EH (cell line): ENCODE measurements around the gene UBASH3A.

Experiments
- DNase-seq: peaks from one replicate; pipeline ENCODE4 v3.0.0-alpha.2; 2015; ENCODE audit warnings: low read depth

Gene UBASH3A

DNA sequence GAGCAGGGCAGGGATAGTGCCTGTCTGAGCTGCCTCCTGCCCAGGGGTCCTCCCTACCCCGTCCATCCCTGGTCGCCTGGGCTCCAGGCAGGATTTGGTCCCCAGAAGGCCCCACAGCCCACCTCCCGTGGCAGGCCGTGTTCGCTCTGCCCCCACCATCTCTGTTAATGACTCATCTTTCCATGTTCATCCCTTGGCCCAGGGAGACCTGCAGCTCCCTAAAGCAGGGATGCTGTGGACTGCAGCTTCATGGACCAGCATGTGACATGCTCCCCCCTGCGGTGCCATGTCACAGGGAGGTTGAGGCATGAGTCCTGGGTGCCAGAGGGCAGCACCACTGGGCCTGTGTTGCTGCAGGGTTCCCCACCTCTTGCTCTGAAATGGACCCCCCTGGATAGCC lies 26.8 kb downstream of the UBASH3A start:
- no peak for DNase-seq

DNA sequence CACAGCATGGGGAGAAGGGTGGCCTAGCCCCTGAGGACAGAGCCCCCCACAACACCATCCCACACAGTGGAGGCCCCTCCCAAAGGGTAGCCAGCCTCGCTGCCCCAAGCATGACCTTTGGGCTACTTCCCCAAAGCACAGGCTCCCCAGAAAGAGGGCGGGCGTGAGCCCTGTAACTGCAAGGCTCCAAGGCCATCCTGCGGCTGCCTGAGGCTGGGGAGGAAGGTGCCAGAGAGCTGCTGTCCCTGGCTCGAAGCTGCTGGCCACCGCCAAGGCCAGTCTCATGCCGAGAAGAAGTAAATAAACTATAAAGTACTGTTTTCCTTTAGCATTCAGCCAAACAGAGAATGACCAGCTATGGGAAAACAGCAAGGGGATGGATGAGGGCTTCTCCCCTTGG lies 27.5 kb downstream of the UBASH3A start:
- no peak for DNase-seq

DNA sequence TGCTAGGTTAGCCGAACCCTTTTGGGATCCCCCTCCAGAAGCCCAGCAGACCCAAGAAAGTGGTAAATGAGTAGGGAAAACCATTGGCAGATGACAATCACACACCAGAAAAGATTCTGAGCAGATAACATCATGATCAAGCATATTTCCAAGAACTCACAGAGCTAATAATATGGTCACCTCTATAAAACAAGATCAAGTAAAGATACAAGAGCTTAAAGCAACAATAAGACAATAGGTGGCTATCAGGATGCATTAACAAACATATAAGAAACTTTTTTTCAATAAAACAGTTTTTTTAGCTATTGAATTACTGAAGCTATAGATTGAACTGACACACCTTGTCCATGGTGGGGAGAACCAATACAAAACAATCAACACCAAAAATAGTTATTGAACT lies 29.0 kb downstream of the UBASH3A start:
- no peak for DNase-seq

DNA sequence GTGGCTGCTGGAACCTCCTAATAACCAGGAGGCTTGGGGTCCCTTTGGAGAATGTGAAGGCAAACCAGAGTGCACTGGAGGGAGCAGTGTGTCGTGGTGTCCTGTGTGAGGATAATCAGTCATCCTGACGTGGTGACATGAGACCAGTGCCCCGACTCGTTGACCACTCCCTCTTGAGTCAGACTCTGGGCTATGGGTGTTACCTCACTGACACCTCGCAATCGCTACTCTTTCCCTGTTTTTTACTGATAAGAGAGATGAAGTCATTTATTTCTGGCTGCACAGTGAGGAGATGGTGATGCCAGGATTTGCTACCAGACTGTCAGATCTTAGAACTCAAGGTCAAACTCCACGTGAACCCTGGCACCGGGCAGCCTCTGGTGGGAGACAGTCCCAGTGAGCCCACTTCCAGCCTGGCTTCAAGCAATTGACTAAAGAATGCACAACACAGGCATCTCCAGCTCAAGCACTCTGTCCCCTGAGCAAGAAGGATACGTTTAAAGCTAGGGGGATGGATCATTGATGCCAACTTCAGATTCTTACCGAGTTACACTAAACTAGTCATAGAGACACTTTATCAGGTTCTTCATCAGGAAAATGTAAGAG lies 30.3 kb downstream of the UBASH3A start:
- DNase-seq = no peak

DNA sequence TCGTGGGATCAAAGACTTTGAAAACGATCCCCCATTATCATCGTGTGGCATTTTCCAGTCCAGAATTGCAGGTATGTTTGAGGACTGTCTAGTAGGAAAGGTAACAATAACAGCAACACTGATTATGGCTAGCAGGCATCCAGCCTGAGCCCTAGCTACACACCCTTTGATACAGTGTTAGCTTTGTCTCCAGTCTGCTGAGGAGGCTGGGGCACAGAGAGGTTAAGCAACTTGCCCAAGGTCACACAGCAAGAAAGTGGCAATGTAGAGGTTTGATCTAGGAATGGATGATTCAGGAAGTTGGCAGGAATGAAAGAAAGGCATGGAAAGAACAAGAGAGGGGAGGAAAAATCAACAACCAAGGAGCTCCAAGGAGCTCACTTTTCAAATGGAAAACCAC lies 31.2 kb downstream of the UBASH3A start:
- DNase-seq = no peak

DNA sequence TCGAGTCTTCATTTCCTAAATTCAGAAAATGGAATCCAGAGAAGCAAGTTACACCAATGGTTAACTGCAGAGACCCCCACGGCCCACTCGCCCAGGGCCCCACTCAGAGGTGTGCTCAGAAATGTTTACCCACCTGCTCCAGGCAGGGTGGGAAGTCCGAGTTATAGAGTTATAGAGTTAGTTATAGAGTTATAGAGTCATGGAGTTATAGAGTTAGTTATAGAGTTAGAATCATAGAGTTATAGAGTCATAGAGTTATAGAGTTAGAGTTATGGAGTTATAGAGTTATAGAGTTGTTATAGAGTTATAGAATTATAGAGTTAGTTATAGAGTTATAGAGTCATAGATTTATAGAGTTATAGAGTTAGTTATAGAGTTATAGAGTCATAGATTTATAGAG lies 31.7 kb downstream of the UBASH3A start:
- DNase-seq = no peak

DNA sequence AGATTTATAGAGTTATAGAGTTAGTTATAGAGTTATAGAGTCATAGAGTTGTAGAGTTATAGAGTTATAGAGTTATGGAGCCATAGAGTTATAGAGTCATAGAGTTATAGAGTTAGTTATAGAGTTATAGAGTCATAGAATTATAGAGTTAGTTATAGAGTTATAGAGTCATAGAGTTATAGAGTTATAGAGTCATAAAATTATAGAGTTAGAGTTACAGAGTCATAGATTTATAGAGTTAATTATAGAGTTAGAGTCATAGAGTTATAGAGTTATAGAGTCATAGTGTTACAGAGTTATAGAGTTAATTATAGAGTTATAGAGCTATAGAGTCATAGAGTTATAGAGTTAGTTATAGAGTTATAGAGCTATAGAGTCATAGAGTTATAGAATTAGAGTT lies 32.1 kb downstream of the UBASH3A start:
- DNase-seq = no peak

DNA sequence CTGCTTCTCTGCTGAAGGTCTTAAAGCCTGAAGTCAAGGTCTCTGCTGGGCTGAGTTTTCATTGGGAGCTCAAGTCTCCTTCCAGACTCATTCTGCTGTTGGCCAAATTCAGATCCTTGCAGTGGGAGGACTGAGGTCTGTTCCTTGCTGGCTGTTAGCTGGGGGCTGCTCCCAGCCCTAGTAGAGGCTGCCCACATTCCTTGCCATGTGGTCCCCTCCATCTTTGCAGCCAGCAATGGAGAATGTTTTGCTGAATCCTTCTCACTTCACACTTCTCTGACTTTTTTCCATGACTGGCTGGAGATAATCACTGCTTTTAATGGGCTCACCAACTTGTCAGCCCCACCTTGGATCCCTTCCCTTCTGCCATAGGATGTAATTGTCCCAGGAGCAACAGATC lies 33.2 kb downstream of the UBASH3A start:
- no peak for DNase-seq

DNA sequence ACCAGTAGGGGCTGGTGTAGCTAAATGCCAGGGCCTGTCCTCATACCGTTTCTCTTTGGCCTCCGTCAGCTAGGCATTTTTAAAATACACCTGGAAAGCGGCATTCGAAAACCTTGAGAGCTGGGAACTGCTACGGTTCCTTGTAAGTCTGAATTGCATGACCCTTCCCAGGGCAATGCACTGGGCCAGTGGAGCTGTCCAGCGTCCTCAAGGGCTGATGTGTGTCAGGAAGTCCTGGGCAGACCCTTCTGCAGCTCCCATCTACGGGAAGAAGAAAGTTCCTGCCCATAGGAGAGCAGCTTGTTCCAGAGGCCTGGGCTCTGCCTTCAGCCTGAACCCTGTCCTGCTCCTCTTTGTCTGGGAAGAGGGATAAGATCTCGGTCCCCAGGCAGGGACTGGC lies 34.1 kb downstream of the UBASH3A start:
- DNase-seq = no peak

DNA sequence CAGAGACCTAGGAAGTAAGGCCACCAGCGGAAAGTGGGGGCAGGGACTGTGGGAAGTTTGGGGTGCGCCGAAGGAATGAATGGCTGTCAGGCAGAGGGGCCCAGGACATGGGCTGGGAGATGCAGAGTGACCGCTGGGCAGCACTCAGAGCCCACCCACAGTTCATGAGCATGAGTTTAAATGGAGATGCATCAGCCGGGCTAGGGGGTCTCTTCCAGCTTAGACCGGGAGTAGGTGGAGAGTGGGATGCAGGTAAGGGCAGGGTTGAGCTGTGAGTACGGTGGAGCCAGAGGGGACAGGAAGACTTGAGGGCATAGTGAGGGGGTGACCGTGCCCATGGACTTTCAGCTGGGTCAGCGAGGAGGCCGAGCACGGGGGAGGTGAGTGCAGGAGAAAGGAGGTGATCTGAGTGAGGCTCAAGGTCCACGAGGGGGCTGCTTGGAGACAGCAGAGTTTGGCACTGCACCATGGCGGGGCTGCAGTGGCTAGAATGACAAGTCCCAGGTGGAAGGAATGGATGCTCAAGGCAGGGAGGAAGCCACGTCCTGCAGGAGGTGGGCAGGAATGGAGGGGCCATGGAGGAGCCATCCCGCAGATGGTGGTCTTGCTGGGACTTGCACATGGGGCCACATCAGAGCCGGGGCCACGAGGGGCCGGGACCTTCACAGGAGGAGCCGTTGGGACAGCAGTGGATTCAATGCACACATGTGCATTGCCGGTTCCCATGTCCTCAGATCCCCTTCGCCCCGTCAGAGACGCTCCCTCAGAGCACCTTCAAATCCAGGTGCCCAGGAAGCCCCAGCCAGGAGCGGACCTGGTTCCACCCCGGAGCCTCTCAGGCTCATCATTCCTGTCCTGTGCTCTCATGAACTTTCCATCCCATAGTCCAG lies 34.9 kb downstream of the UBASH3A start:
- no peak for DNase-seq

DNA sequence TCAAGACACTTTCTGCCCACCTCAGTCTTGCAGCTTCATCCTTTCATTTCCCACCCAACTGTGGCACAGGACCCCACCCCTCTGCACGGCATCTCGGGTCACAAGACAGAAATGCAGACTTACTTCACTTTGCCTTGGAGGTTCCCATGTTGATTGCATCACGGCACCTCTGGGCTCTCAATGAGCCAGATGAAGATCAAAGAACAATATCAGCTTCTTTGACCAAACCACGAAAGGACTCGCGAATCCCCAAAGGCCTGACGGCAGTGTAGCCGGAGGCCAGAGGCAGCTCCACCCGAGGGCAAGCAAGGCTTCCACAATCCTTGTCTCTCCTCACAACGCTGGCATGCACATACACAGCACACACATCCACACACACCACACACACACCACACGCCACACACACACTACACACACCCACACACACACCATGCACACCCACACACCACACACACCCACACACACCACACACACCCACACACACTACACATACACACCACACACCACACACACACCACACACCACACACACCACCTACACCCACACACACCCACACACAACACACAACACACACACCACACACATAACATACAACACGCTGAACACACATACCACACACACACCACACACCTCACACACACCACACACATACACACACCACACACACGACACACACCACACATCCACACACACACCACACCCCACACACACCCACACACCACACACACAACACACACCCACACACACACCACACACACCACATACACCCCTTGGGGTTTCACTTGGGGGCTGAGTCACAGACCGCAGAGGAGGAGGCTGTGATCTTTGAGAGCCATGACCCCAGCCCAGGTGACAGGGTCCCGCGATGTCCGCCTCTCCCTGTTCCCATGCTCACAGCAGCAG lies 35.8 kb downstream of the UBASH3A start:
- no peak for DNase-seq

DNA sequence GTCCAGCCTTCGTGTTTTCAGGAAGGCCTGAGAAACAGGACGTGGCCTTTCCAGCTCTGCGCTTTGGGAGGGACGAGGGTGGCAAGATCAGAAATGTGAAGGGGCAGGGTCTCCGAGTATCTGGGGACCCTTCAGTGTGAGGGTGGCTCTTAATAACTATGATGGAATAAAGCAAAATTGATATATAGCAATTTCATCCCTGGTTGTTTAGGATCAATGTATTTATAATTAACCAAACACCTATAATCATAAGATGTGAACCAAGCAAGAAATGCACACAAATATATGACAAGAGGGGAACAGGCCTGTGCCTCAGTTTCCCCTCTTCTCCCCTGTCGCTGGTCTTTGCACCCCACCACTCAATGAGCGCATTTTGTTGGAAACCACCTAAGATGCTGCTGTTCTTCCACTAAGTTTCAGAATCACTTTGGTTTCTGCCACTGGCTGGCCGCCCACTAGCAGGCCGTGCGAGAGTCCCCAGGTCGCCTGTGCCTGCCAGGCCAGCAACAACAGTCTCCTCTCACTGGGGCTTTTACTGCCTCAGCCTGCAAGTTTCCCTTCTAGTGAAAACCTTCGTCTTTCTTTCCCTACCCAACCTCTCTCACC lies 36.6 kb downstream of the UBASH3A start:
- no peak for DNase-seq

DNA sequence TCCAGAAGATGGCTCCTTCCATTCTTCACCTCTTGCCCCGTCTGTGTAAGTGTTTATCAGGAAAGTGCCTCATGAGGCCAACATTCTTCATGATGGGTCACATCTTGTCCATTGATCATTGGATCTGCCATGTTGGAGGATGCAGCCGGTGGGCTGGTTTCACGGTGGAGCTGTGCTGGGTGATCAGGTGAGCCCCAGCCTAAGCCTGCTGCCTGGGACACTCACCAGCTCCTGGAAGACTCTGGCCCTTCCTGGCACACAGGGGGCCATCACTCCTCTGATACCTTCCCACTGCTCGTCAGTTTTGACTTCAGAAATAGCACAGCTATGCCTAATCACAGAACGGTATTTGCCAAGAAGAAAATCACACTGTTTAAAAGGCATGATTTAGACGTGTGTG lies 38.3 kb downstream of the UBASH3A start:
- DNase-seq = no peak

DNA sequence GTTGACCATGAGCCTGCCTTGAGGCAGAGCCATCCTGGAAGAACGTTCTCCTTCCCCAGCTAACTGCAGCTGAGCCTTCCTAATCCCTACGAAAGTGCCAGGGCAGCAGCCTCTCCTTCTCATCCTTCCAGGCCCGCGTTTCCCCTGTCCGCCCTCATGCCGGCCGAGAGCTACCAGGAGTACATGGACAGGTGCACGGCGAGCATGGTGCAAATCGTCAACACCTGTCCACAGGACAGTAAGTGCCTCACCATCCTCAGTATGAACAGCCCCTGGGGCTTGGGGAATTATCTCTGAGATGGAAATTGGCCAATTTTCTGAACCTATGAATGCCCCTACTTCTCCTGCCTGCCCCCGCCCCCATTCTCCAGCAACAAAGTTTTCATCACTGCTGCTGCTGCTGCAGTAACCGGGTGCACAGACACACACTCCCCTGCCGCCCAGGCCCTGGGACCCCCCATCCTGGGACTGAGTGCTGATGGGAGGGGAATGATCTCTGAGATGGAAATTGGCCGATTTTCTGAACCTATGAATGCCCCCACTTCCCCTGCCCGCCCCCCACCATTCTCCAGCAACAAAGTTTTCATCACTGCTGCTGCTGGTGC lies 39.6 kb downstream of the UBASH3A start:
- DNase-seq = no peak

DNA sequence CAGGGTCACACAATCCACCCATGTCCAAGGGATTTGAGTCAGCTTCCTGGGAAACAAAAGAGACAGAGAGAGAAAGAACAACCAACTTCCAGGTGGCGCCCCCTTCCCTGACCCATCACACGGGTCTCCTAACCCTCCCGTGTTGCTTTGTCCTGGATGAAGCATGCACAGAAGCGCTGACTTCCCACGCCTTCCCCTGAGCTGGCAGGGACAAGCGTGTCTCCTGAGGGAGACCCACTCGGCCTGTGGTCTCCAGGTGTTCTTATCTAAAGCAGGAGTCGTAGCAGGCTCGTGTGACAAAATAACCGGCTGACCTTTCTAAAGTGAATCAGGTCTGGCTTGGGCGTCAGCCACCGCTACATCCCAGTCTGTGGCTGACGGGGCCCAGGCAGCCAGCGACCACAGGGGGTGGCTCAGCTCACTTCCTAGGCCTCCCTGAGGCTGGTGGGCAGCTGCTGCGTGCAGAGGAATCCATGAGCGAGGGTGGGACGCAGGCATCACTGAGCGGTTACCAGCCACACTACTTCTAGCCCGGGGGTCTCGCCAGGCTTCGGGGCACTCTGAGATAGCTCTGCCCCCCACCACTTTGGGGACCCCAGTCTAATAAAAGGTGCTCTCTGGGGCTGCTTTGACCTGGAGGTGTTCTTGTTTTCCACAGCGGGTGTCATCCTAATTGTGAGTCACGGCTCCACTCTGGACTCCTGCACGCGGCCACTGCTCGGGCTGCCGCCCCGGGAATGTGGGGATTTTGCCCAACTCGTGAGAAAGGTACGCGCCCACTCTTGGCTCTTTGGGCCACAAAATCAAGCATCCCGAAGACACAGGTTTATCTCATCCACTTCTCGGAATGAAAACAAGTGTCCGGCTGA lies 40.4 kb downstream of the UBASH3A start:
- DNase-seq = no peak

DNA sequence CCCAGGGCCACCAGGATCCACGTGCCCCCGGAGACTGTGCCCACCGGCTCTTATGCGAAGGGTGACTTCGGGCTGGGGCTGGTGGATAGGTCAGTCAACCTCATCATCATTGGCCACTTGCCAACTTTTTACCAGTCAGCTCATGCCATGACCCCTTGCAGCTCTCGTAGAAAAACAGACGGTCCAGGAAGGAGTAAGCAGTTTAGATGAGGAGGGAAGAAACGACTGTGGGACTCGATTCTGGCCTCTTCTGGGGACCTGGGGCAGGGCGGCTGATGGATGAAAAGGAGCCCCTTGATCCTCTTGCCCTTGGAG lies 41.0 kb downstream of the UBASH3A start:
- no peak for DNase-seq

DNA sequence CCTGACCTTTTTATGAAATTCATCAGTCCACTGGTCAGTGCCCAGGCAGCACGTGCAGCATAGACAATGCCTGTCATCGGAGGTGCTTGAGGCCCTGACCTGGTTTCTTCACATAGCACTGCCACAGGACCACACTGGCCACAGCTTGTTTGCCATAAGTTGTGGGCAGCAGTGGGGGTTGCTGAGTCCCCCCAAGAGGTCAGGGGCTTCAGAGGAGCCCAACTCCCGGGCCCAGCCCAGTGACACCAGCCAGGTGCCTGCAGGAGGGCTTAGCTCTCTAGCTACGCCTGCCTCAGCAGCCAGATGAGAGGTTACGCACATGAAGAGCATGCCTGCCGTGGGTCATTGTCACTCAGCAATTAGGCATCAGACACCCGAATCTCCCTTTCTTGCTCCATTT lies 41.6 kb downstream of the UBASH3A start:
- no peak for DNase-seq

DNA sequence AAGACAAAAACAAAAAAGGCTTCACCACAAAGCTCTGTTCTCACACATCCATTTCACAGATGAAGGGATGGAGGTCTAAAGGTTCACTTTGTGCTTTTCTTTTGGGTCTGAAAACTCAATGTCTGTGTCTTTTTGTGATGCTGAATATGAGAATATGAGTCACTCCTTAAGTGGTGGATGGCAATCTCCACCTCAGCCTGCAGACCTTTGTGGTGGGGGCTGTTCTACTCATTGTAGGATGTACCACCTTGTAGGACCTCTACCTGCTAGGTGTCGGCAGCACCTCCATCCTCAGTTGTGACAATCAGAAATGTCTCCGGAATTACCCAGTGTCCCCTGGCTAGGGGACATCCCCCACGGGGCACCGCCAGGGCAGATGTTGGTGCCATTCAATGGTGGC lies 42.8 kb downstream of the UBASH3A start:
- no peak for DNase-seq

DNA sequence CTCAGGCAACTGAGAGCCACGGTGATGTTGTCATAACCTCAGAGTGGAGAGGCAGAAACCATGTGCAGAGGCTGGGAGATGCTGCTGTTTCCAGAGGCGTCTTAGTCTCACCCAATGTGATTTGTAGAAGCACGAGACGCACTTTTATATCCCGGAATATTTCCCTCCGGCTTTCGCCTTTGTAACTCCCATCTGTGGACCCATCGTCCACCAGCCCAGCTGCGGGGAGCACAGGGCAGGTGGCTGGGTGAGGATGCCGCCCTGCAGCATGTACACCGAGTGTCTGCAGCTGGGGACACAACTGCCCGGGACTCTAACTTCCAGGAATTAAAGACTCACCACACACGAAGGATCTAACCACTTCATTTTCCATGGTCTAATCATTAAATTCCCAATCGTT lies 43.5 kb downstream of the UBASH3A start:
- DNase-seq = no peak

DNA sequence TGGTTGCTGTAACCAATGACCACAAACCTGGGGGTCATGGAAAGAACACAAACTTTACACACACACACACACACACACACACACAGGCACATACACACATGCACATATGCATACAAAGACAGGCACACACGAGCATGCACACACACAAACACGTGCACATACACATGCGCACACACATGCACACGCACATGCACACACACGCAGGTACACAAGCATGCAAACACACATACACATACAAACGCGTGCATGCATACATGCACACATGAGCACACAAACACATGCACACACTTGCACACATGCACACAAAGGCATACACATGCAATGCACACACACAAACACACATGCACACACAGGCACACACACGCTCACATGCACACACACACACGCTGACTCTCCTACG lies 44.0 kb downstream of the UBASH3A start:
- DNase-seq = no peak

DNA sequence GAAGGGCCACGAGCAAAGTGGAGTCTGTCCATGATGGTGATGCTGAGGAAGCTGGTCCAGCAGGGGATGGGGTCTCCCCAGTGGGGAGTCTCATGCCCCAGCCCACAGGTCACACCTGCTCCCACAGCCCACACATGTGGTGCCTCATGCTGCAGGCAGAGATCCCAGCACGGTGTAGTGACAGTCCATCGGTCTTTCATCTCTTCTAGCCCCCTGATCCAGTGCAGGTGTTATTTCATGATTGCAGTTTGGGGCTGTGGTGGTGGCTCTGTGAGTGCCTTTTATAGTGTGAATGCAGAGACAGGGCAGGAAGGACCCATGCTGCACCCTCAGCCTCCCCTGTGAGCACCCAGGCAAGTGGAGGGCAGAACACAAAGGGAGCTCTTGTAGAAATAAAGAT lies 45.0 kb downstream of the UBASH3A start:
- no peak for DNase-seq
